ENCODE measurements around the gene ANXA5.

DNA sequence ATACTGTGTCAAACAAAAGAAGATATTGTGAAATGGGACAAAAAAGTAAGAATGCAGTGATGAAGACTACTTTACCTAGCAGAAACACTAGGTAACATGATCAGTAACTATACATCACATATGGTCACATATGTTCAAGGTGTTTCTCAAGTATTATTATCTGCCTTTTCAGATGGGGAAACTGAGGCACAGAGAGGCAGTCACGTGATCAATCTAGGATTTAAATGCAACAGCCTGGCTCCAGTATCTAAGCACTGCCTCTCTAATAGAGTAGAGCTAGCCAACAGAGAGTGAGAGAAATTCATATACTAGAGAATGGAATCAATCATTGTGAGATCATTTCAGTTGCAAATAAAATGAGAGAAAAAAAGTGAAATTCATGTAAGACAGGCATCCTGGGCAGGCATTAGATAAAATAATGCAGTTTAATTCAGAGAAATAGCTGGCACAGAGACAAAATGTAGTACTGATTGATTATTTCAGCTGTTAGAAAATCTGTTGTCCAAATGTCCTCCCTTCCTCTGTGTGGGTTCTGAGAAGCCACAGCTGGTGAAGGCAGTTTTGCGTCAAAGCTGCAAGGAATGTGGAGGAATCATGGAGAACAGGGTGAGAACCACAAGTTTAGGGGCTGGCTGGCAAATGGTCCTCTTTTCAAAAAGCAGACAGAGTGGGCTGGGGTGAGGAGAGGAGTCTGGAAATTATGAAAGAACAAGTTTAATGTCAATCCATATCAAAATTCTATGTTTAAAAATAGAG lies 42.2 kb upstream of the ANXA5 start:
- TF ChIP-seq, protein P1, sequence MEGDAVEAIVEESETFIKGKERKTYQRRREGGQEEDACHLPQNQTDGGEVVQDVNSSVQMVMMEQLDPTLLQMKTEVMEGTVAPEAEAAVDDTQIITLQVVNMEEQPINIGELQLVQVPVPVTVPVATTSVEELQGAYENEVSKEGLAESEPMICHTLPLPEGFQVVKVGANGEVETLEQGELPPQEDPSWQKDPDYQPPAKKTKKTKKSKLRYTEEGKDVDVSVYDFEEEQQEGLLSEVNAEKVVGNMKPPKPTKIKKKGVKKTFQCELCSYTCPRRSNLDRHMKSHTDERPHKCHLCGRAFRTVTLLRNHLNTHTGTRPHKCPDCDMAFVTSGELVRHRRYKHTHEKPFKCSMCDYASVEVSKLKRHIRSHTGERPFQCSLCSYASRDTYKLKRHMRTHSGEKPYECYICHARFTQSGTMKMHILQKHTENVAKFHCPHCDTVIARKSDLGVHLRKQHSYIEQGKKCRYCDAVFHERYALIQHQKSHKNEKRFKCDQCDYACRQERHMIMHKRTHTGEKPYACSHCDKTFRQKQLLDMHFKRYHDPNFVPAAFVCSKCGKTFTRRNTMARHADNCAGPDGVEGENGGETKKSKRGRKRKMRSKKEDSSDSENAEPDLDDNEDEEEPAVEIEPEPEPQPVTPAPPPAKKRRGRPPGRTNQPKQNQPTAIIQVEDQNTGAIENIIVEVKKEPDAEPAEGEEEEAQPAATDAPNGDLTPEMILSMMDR (tag by site-specific recombination; IDR thresholded peaks at IDR 0.05) = no peak
- TF ChIP-seq, protein P2, sequence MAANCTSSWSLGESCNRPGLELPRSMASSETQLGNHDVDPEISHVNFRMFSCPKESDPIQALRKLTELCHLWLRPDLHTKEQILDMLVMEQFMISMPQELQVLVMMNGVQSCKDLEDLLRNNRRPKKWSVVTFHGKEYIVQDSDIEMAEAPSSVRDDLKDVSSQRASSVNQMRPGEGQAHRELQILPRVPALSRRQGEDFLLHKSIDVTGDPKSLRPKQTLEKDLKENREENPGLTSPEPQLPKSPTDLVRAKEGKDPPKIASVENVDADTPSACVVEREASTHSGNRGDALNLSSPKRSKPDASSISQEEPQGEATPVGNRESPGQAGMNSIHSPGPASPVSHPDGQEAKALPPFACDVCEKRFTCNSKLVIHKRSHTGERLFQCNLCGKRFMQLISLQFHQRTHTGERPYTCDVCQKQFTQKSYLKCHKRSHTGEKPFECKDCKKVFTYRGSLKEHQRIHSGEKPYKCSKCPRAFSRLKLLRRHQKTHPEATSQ (tag by site-specific recombination; IDR thresholded peaks at IDR 0.05) = no peak
- TF ChIP-seq FEZF1 (tag by site-specific recombination; IDR thresholded peaks at IDR 0.05) = no peak
- TF ChIP-seq ZNF239 (tag by site-specific recombination; IDR thresholded peaks at IDR 0.05) = no peak
- no peak for TF ChIP-seq ZNF354C (tag by site-specific recombination; IDR thresholded peaks at IDR 0.05; ENCODE audit: borderline replicate concordance, low read depth)
- no peak for TF ChIP-seq ZNF335 (tag by site-specific recombination; conservative IDR thresholded peaks at IDR 0.05)
- TF ChIP-seq, protein P3, sequence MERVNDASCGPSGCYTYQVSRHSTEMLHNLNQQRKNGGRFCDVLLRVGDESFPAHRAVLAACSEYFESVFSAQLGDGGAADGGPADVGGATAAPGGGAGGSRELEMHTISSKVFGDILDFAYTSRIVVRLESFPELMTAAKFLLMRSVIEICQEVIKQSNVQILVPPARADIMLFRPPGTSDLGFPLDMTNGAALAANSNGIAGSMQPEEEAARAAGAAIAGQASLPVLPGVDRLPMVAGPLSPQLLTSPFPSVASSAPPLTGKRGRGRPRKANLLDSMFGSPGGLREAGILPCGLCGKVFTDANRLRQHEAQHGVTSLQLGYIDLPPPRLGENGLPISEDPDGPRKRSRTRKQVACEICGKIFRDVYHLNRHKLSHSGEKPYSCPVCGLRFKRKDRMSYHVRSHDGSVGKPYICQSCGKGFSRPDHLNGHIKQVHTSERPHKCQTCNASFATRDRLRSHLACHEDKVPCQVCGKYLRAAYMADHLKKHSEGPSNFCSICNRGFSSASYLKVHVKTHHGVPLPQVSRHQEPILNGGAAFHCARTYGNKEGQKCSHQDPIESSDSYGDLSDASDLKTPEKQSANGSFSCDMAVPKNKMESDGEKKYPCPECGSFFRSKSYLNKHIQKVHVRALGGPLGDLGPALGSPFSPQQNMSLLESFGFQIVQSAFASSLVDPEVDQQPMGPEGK (tag by site-specific recombination; IDR thresholded peaks at IDR 0.05) = no peak
- TF ChIP-seq ZNF777 (tag by site-specific recombination; IDR thresholded peaks at IDR 0.05; ENCODE audit: borderline replicate concordance) = no peak
- TF ChIP-seq, protein P4, sequence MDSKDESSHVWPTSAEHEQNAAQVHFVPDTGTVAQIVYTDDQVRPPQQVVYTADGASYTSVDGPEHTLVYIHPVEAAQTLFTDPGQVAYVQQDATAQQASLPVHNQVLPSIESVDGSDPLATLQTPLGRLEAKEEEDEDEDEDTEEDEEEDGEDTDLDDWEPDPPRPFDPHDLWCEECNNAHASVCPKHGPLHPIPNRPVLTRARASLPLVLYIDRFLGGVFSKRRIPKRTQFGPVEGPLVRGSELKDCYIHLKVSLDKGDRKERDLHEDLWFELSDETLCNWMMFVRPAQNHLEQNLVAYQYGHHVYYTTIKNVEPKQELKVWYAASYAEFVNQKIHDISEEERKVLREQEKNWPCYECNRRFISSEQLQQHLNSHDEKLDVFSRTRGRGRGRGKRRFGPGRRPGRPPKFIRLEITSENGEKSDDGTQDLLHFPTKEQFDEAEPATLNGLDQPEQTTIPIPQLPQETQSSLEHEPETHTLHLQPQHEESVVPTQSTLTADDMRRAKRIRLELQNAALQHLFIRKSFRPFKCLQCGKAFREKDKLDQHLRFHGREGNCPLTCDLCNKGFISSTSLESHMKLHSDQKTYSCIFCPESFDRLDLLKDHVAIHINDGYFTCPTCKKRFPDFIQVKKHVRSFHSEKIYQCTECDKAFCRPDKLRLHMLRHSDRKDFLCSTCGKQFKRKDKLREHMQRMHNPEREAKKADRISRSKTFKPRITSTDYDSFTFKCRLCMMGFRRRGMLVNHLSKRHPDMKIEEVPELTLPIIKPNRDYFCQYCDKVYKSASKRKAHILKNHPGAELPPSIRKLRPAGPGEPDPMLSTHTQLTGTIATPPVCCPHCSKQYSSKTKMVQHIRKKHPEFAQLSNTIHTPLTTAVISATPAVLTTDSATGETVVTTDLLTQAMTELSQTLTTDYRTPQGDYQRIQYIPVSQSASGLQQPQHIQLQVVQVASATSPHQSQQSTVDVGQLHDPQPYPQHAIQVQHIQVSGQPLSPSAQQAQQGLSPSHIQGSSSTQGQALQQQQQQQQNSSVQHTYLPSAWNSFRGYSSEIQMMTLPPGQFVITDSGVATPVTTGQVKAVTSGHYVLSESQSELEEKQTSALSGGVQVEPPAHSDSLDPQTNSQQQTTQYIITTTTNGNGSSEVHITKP (tag by site-specific recombination; IDR thresholded peaks at IDR 0.05) = no peak
- TF ChIP-seq, protein P5, sequence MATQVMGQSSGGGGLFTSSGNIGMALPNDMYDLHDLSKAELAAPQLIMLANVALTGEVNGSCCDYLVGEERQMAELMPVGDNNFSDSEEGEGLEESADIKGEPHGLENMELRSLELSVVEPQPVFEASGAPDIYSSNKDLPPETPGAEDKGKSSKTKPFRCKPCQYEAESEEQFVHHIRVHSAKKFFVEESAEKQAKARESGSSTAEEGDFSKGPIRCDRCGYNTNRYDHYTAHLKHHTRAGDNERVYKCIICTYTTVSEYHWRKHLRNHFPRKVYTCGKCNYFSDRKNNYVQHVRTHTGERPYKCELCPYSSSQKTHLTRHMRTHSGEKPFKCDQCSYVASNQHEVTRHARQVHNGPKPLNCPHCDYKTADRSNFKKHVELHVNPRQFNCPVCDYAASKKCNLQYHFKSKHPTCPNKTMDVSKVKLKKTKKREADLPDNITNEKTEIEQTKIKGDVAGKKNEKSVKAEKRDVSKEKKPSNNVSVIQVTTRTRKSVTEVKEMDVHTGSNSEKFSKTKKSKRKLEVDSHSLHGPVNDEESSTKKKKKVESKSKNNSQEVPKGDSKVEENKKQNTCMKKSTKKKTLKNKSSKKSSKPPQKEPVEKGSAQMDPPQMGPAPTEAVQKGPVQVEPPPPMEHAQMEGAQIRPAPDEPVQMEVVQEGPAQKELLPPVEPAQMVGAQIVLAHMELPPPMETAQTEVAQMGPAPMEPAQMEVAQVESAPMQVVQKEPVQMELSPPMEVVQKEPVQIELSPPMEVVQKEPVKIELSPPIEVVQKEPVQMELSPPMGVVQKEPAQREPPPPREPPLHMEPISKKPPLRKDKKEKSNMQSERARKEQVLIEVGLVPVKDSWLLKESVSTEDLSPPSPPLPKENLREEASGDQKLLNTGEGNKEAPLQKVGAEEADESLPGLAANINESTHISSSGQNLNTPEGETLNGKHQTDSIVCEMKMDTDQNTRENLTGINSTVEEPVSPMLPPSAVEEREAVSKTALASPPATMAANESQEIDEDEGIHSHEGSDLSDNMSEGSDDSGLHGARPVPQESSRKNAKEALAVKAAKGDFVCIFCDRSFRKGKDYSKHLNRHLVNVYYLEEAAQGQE (tag by site-specific recombination; IDR thresholded peaks at IDR 0.05) = no peak
- TF ChIP-seq ZBTB7A (tag by site-specific recombination; IDR thresholded peaks at IDR 0.05; ENCODE audit: low read depth) = no peak

All from HEK293 (cell line).